Neural progenitor cell (in vitro differentiated cells): ENCODE measurements around the gene ZNF490. TPM values are rescaled to one million over a fixed set of nuclear protein-coding genes. Genes with fewer than 3 reads are reported as not detected.
A peak's percentile ranks its signal among the peaks of the same experiment; 100 is the strongest.

Source experiments
- DNase-seq: peaks from one replicate; pipeline ENCODE4 v3.0.0-alpha.2; 2016; ENCODE audit warnings: low spot score
- H2AFZ ChIP-seq: fragments of 200-600 bp; sonication (generic); replicated peaks from 2 replicates; pipeline ENCODE4 v1.6.1; 2016; ENCODE audit warnings: antibody characterized with exemption
- H3F3A ChIP-seq: fragments of 200-600 bp; sonication (generic); 2 replicates; pipeline ENCODE4 v1.6.1; 2016; ENCODE audit warnings: antibody characterized with exemption, low read depth
- H3K27ac ChIP-seq: fragments of 200-600 bp; sonication (generic); 2 replicates; pipeline ENCODE4 v1.5.1; 2016; ENCODE audit warnings: mild to moderate bottlenecking
- H3K27me3 ChIP-seq: fragments of 200-600 bp; sonication (generic); 2 replicates; pipeline ENCODE4 v1.6.1; 2016; ENCODE audit warnings: mild to moderate bottlenecking, moderate library complexity
- H3K36me3 ChIP-seq: fragments of 200-600 bp; sonication (generic); 2 replicates; pipeline ENCODE4 v1.5.1; 2016
- H3K4me1 ChIP-seq: fragments of 200-600 bp; sonication (generic); 2 replicates; pipeline ENCODE4 v1.6.1; 2016; ENCODE audit warnings: mixed run types
- H3K4me2 ChIP-seq: fragments of 200-600 bp; sonication (generic); 2 replicates; pipeline ENCODE4 v1.6.1; 2016
- H3K4me3 ChIP-seq: fragments of 200-600 bp; sonication (generic); 2 replicates; pipeline ENCODE4 v1.5.1; 2016
- H3K79me2 ChIP-seq: fragments of 200-600 bp; sonication (generic); 2 replicates; pipeline ENCODE4 v1.6.1; 2016; ENCODE audit warnings: low read depth
- H3K9ac ChIP-seq: fragments of 200-600 bp; sonication (generic); 2 replicates; pipeline ENCODE4 v1.6.1; 2016
- H3K9me3 ChIP-seq: fragments of 200-600 bp; sonication (generic); 2 replicates; pipeline ENCODE4 v1.5.1; 2016; ENCODE audit warnings: low read depth
- H4K20me1 ChIP-seq: fragments of 200-600 bp; sonication (generic); 2 replicates; pipeline ENCODE4 v1.6.1; 2016; ENCODE audit warnings: low read depth
- H3K27ac Mint-ChIP-seq: 3 replicates; pipeline ENCODE4 v1.8.0; 2021; ENCODE audit warnings: mixed read lengths
- H3K27me3 Mint-ChIP-seq: 2 replicates; pipeline ENCODE4 v1.8.0; 2022; ENCODE audit warnings: low read depth, mild to moderate bottlenecking, inconsistent platforms, moderate library complexity, mixed read lengths; ENCODE audit not compliant: insufficient read depth
- H3K36me3 Mint-ChIP-seq: 3 replicates; pipeline ENCODE4 v1.8.0; 2021; ENCODE audit warnings: mixed read lengths
- H3K4me1 Mint-ChIP-seq: 3 replicates; pipeline ENCODE4 v1.8.0; 2021; ENCODE audit warnings: mixed read lengths
- H3K4me3 Mint-ChIP-seq: 3 replicates; pipeline ENCODE4 v1.8.0; 2021; ENCODE audit warnings: mild to moderate bottlenecking, moderate library complexity, mixed read lengths
- H3K9me3 Mint-ChIP-seq: 3 replicates; pipeline ENCODE4 v1.8.0; 2020; ENCODE audit warnings: mixed read lengths
- CTCF ChIP-seq: fragments of 200-600 bp; sonication (generic); IDR thresholded peaks from 2 replicates; pipeline ENCODE4 v1.5.1; 2017; ENCODE audit warnings: antibody characterized with exemption, mild to moderate bottlenecking
- EZH2 ChIP-seq: fragments of 200-600 bp; sonication (generic); IDR thresholded peaks from 2 replicates; pipeline ENCODE4 v1.6.1; 2017; ENCODE audit warnings: antibody characterized with exemption, mild to moderate bottlenecking, moderate library complexity
- EZH2phosphoT487 ChIP-seq: fragments of 200-600 bp; sonication (generic); IDR thresholded peaks from 2 replicates; pipeline ENCODE4 v1.6.1; 2017; ENCODE audit warnings: antibody characterized with exemption
- total RNA-seq: library from RNA; depleted of rRNA; stranded (reverse); fragments of >200 nt; gene quantifications from 2 replicates; pipeline ENCODE4 v1.2.3, GENCODE V29; 2015; ENCODE audit warnings: low replicate concordance

ZNF490 gene
- total RNA-seq, 1 donor from 2014 or later = 16.7 TPM

- Histone ChIP-seq H2AFZ (no peak overlapping the region), H4K20me1 (peaks cover 3% of the 10 kb centered on the region), H3F3A (peaks cover 16% of the 10 kb centered on the region), H3K4me3 (no peak overlapping the region), H3K4me2 (no peak overlapping the region), H3K79me2 (peaks cover 3% of the 10 kb centered on the region), H3K9me3 (no peaks in the 10 kb centered on the region), H3K36me3 (no peaks in the 10 kb centered on the region), H3K27me3 (no peaks in the 10 kb centered on the region), H3K4me1 (no peaks in the 10 kb centered on the region), H3K9ac (no peak overlapping the region), H3K27ac (no peak overlapping the region)
- Mint-ChIP-seq H3K36me3 (no peaks in the 10 kb centered on the region), H3K27ac (no peak overlapping the region), H3K9me3 (peaks cover 5% of the 10 kb centered on the region), H3K27me3 (peaks cover 4% of the 10 kb centered on the region), H3K4me3 (peak overlapping the region; percentile 41), H3K4me1 (peaks cover 8% of the 10 kb centered on the region)
- TF ChIP-seq EZH2phosphoT487 = no peak
- no peak for TF ChIP-seq EZH2
- no peak for TF ChIP-seq CTCF
- DNase-seq = no peak
These were observed 55.1 kb downstream of the ZNF490 start for GRCh38 chr19:12555456-12555930.

DNA sequence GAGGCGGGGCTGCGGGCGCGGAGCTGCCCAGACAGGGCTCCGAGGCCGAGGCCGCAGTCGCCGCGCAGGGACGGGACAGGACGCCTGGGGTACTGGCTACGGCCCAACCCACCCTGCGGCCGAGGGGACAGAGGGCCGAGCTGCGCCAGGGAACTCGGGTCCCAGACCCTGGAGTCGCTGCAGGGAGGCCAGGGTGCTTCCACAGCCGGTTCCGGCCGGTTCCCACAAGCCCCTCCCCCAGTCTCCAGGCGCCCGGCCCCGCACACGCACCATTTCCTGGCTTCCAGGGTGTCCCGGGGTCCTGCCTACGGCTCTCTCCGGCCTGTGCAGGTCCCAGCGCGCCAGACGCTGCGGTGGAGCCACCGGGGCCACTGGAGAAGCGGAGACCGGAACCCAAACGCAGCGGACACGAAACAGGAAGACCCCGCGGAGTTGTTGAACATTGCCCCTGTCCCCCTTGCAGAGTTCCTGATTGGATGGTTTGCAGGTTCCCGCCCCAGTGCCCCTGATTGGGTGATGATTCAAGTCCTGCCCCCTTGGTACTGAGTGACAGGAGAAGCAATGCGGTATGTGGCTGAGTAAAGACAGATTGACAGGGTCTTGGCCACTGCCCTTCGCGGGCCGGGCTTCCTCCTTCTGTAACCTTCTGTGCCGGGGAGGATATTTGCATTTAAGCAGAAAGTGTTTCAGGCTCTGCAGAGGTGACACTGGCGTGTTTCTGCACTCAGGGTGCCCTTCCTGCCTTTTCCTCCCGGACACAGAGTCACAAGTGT is 59.4 kb downstream of the ZNF490 start, which contains the start of gene ZNF564:
Gene ZNF564, minus strand, starts transcription at position 423 of the 773 bp plus-strand sequence. Its CDS starts 150 bp downstream, at position 273.
- peaks cover 4% of the 10 kb centered on the region for H3K27me3 Mint-ChIP-seq

DNA sequence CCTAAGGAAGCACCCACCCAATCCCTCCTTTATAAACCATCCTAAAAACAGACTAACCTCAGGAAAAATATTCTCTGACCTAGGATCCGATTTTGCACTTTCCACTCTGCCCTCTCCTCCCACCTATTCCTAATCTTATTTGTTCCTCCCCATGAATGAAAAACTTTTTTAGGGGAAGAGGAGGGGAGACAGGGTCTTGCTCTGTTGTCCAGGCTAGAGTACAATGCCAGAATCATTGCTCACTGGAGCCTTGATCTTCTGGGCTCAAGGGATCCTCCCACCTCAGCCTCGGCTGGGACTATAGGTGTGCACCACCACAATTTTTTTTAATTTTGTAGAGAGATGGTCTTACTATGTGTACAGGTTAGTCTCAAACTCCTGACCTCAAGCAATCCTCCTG is 63.7 kb downstream of the ZNF490 start:
- peaks cover 16% of the 10 kb centered on the region for H3F3A ChIP-seq
- peaks cover 5% of the 10 kb centered on the region for H3K4me1 Mint-ChIP-seq
- H3K4me2 ChIP-seq = no peak overlapping the region
- H3K79me2 ChIP-seq = peaks cover 87% of the 10 kb centered on the region
- H3K27ac Mint-ChIP-seq = no peak overlapping the region
- no peak overlapping the region for H3K4me3 ChIP-seq
- no peak for TF ChIP-seq EZH2phosphoT487
- TF ChIP-seq CTCF = no peak
- TF ChIP-seq EZH2 = no peak
- H3K27me3 ChIP-seq = no peaks in the 10 kb centered on the region
- peaks cover 59% of the 10 kb centered on the region for H3K36me3 Mint-ChIP-seq
- no peaks in the 10 kb centered on the region for H3K9me3 ChIP-seq
- H4K20me1 ChIP-seq = peaks cover 4% of the 10 kb centered on the region
- peaks cover 12% of the 10 kb centered on the region for H3K4me1 ChIP-seq
- peaks cover 62% of the 10 kb centered on the region for H3K9me3 Mint-ChIP-seq
- H3K9ac ChIP-seq = no peak overlapping the region
- H3K36me3 ChIP-seq = no peaks in the 10 kb centered on the region
- DNase-seq = no peak
- peak overlapping the region; percentile 30 for H3K4me3 Mint-ChIP-seq
- H2AFZ ChIP-seq = no peak overlapping the region
- H3K27ac ChIP-seq = no peak overlapping the region
- peaks cover 2% of the 10 kb centered on the region for H3K27me3 Mint-ChIP-seq

More for the DNA sequence above, 59.4 kb downstream of the ZNF490 start, which contains the start of gene ZNF564:
- Mint-ChIP-seq H3K9me3 (peaks cover 31% of the 10 kb centered on the region), H3K36me3 (peaks cover 29% of the 10 kb centered on the region), H3K4me3 (peak within 1 kb of the TSS; percentile 96), H3K4me1 (peaks cover 8% of the 10 kb centered on the region), H3K27ac (peak within 1 kb of the TSS; percentile 94)
- Histone ChIP-seq H3K27me3 (no peaks in the 10 kb centered on the region), H3K36me3 (no peaks in the 10 kb centered on the region), H3K9ac (peak within 1 kb of the TSS; percentile 87), H3K79me2 (peaks cover 46% of the 10 kb centered on the region), H3K4me2 (peak within 1 kb of the TSS; percentile 99), H3K4me3 (peak within 1 kb of the TSS; percentile 91), H3K4me1 (peaks cover 12% of the 10 kb centered on the region), H3F3A (peaks cover 20% of the 10 kb centered on the region), H3K27ac (peak within 1 kb of the TSS; percentile 99), H3K9me3 (no peaks in the 10 kb centered on the region), H4K20me1 (peaks cover 4% of the 10 kb centered on the region), H2AFZ (peak within 1 kb of the TSS; percentile 77)
- TF ChIP-seq CTCF (no peak), EZH2 (no peak), EZH2phosphoT487 (no peak)
- peak; percentile 98 for DNase-seq
